Measurements from ENCODE around the gene OVCH2. TPM values are rescaled to one million over a fixed set of nuclear protein-coding genes. Genes with fewer than 3 reads are reported as not detected.

The OVCH2 gene
- total and polyA plus RNA-seq, 8 donors = 0.05 to 0.28 TPM; not detected in 6

- FAIRE-seq (no peak), ATAC-seq (no peak), DNase-seq (no peak)
- 60 to 75% methylated on average over 4 of the region's 4 CpGs for WGBS, 2 donors
- H3K27ac ChIP-seq = no peak overlapping the region
- no peaks in the 10 kb centered on the region for H3K4me1 ChIP-seq
- no peaks in the 10 kb centered on the region for H3K9me3 ChIP-seq
- H3K36me3 ChIP-seq = no peaks in the 10 kb centered on the region
- H3K27me3 ChIP-seq = no peaks in the 10 kb centered on the region
- TF ChIP-seq CTCF (IDR thresholded peaks at IDR 0.05) = no peak
- intact Hi-C loops (cut with DNase I) = no loop called here
- H3K4me3 ChIP-seq = no peak overlapping the region
Measured at GRCh38 chr11:7689239-7689638, 17.0 kb downstream of the OVCH2 start.

GRCh38 chr11:7688238-7688826, 17.9 kb downstream of the OVCH2 start:
- Histone ChIP-seq H3K9me3 (no peaks in the 10 kb centered on the region), H3K27ac (no peak overlapping the region), H3K4me3 (no peak overlapping the region), H3K27me3 (no peaks in the 10 kb centered on the region), H3K4me1 (no peaks in the 10 kb centered on the region), H3K36me3 (no peaks in the 10 kb centered on the region)
- intact Hi-C loops (cut with DNase I) = no loop called here
- FAIRE-seq (no peak), ATAC-seq (peak in 3 of 4 donors; percentile 71 to 74 (median 71)), DNase-seq (no peak)
- 8 to 9% methylated on average over 4 of the region's 4 CpGs for WGBS, 2 donors
- peak; percentile 37 to 71 (median 60) for TF ChIP-seq CTCF (IDR thresholded peaks at IDR 0.05)

- TF ChIP-seq CTCF (IDR thresholded peaks at IDR 0.05) = no peak
- intact Hi-C loops (cut with DNase I) = no loop called here
- DNase-seq (no peak), ATAC-seq (no peak), FAIRE-seq (no peak)
- 91 to 96% methylated on average over 1 of the region's 1 CpG for WGBS, 2 donors
- no peak overlapping the region for H3K27ac ChIP-seq
- no peak overlapping the region for H3K4me3 ChIP-seq
- H3K4me1 ChIP-seq = no peaks in the 10 kb centered on the region
- H3K27me3 ChIP-seq = no peaks in the 10 kb centered on the region
- no peaks in the 10 kb centered on the region for H3K9me3 ChIP-seq
- H3K36me3 ChIP-seq = no peaks in the 10 kb centered on the region
Measured at GRCh38 chr11:7687386-7687785, 18.9 kb downstream of the OVCH2 start.

GRCh38 chr11:7686761-7687160, 19.5 kb downstream of the OVCH2 start:
- Histone ChIP-seq H3K36me3 (no peaks in the 10 kb centered on the region), H3K27ac (no peak overlapping the region), H3K4me3 (no peak overlapping the region), H3K9me3 (no peaks in the 10 kb centered on the region), H3K27me3 (no peaks in the 10 kb centered on the region), H3K4me1 (no peaks in the 10 kb centered on the region)
- TF ChIP-seq CTCF (IDR thresholded peaks at IDR 0.05) = no peak
- DNase-seq (no peak), FAIRE-seq (no peak), ATAC-seq (no peak)
- intact Hi-C loops (cut with DNase I) = no loop called here
- 70 to 80% methylated on average over 4 of the region's 4 CpGs for WGBS, 2 donors

GRCh38 chr11:7683571-7683970, 22.7 kb downstream of the OVCH2 start:
- DNase-seq (no peak), ATAC-seq (no peak), FAIRE-seq (no peak)
- Histone ChIP-seq H3K27me3 (no peaks in the 10 kb centered on the region), H3K9me3 (no peaks in the 10 kb centered on the region), H3K4me3 (no peak overlapping the region), H3K27ac (no peak overlapping the region), H3K4me1 (no peaks in the 10 kb centered on the region), H3K36me3 (no peaks in the 10 kb centered on the region)
- TF ChIP-seq CTCF (IDR thresholded peaks at IDR 0.05) = no peak
- intact Hi-C loops (cut with DNase I) = loop anchor here in 1 of 3 donors (5.0 kb wide), 1 partner anchor 576 kb away; no protein-coding TSS in a partner anchor
- 81 to 90% methylated on average over 2 of the region's 2 CpGs for WGBS, 2 donors
